NCI-H128 (cell line): ENCODE results near the gene AAK1.
"Not testable (repeated sequence)": the region's sequence is repeated elsewhere in the genome, so short reads cannot be mapped to it uniquely, and the experiment has no call there.

ENCODE experiments used
- DNase-seq: peaks from one replicate; lab custom pipeline; 2025; ENCODE audit not compliant: unreplicated experiment; lab: John Stamatoyannopoulos, UW

Gene AAK1

DNA sequence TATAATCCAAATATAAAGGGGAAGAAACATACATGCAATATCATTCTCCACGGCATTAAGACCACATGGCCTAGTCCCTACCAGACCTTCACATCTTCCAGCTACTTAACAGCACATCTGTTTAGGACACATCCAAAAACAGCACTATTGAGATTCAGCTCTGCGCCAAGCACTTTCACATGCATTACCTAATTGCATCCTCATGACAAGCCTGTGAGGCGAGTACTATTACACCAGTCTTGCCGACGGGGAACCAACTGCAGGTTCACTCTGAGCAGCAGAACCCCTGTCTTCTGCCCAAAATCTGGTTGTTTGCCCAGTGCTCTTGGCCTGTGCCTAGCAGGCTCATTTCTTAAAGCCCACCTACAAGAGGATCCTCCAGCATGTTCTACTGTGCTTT is 66.7 kb downstream of the AAK1 start:
- DNase-seq = no peak

DNA sequence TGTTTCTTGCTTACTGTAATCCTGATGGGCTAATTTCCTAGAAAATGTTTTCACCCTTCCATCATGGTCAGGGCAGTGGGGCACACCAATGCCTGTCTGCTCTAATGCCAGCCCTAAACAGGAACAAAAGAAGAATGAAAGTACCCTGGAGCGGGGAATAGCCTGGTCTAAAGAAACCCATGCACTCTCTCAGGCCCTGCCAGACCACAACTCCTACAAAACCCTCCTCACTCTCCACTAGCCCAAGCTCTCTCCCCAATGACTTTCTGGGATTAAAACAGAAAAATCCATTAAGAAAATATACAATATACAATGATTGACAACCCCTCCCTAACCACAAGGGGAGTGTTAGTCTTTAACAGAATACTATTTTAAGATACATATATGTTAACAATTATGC is 67.6 kb downstream of the AAK1 start:
- no peak for DNase-seq

- DNase-seq = not testable (repeated sequence)
These were observed 68.2 kb downstream of the AAK1 start for GRCh38 chr2:69575371-69575770.

GRCh38 chr2:69572641-69573040 is 70.9 kb downstream of the AAK1 start:
- no peak for DNase-seq

GRCh38 chr2:69571189-69571588 is 72.3 kb downstream of the AAK1 start:
- no peak for DNase-seq

GRCh38 chr2:69570474-69570873 is 73.1 kb downstream of the AAK1 start:
- no peak for DNase-seq

DNA sequence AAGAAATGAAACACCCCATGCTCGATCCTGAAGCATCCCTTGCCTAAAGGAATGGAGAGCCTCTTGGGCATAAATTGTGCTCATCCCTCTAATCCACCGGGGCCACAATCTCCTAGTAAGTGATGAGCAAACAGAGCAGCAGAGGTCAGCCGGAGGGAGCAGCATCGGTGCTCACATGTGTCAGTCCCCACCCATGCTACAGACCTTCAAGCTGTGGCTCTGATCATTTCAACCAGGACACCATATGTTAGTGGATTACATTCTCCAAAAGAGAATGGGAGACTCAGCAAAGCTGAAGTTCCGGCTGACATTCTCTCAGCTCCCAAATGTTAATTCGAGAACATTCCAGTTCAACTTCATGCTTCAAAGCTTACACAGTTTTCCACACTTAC is 75.6 kb downstream of the AAK1 start:
- no peak for DNase-seq

DNA sequence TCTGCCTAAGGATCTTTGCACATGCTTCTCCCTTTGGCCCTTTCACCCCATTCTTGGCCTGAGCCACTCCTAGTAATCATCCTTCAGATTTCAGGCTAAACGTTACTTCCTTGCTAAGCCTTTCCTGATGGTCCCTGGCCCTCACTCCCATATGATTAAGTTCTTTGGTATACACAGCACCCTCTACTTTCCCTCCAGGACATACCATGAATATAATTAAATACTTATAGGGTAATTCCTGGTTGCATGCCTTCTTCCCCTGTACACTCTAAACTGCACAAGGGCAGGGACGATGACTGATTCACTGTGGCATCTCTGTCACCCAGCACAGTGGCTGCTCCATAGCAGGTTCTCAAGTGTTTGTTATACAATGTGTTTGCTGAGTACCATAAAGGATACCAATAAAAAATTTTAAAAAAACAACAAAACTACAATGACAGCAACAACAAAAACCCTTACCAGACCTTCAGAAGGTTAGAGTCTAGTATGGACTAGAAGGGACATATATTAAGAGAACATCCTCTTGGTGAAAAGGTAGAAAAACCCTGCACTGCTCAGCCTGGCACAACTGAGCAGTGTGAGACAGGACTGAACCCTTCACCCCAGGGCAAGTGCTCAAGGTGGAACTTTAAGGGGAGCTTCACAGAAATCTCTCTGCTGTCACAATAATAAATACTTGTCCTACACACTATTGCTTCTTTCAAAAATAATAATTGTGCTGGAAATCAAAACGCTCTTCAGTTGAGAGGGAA is 76.2 kb downstream of the AAK1 start:
- DNase-seq = no peak

DNA sequence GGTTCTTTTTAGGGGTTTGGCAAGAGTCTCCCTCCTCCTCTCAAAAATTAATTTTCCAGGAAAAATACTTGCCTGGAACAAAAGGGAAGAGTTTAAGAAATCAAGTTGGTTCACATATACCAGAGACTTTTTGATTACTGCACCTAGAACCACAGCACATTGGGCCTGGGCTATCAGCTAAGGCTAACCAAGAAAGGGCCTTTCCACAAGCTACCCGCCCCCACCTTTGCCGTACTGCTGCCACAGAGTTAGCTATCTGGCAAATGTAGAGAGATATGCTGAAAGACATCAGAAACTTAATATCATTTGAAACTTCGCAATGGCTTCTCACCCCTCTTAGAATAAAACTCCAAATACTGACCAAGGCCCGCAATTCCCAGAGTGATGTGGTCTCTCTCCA is 76.9 kb downstream of the AAK1 start:
- no peak for DNase-seq

- DNase-seq = no peak
These were observed 78.1 kb downstream of the AAK1 start for GRCh38 chr2:69565431-69565839.

DNA sequence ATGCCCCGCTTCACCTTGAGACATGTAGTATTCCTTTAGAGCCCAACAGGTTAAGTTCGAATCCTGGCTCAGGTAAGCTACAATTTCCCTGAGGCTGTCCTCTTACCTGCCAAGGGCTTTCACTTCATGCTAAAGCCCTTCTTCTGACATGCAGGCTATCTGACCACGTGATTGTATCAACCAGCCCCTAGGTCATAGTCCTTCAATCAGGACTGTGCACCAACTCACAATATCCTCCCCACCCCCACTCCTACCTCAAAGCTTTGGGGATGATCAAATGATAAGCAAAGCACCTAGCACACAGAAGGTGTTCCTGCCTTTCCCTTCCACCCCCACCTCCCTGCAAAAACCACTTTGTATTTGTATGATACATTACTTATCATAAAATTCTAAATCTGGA is 78.9 kb downstream of the AAK1 start:
- no peak for DNase-seq

GRCh38 chr2:69563021-69563420 is 80.5 kb downstream of the AAK1 start:
- DNase-seq = no peak

DNA sequence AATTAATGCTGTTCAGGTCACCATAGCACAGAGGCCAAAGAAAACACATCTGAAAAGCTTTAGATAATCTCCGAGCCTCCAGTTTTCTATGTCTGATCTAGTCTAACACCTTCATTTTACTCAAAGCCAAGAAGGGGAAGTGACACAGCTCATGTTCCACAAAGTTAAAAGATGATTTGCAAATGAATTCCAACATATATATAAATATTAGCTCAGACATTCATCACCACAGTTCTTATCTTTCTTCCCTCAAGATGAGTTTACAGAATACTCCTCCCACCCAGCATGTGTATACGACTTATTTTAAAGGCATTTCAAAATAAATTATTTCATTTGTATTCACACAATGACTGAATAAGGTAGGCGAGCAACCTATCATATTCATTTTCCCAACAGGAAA is 82.4 kb downstream of the AAK1 start:
- no peak for DNase-seq

GRCh38 chr2:69560147-69560482 is 83.4 kb downstream of the AAK1 start:
- no peak for DNase-seq

- DNase-seq = no peak
These were observed 83.9 kb downstream of the AAK1 start for GRCh38 chr2:69559442-69560146.

- DNase-seq = no peak
These were observed 87.5 kb downstream of the AAK1 start for GRCh38 chr2:69556008-69556407.

DNA sequence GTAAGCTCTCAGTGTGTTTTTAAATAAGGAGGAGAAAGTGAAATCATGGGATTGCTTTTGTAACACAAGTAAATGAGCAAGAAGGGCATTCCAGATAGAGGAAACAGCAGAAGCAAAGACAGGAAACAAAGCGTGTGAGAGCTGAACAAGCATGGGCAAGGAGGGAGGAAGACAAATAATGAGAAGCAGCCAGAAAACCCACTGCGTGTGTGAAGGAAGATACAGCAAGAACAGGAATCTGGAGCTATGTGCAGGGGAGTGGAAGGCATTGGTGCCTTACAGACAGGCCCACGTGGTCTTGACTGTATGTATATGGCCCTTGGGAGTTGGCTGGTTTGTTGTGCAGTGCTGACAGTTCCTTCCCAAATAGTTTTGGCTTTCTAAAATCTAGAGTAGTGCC is 88.6 kb downstream of the AAK1 start:
- DNase-seq = no peak

GRCh38 chr2:69554568-69554967 is 89.0 kb downstream of the AAK1 start:
- DNase-seq = no peak

- no peak for DNase-seq
These were observed 89.5 kb downstream of the AAK1 start for GRCh38 chr2:69553991-69554390.

GRCh38 chr2:69550511-69550910 is 93.0 kb downstream of the AAK1 start:
- DNase-seq = not testable (repeated sequence)

DNA sequence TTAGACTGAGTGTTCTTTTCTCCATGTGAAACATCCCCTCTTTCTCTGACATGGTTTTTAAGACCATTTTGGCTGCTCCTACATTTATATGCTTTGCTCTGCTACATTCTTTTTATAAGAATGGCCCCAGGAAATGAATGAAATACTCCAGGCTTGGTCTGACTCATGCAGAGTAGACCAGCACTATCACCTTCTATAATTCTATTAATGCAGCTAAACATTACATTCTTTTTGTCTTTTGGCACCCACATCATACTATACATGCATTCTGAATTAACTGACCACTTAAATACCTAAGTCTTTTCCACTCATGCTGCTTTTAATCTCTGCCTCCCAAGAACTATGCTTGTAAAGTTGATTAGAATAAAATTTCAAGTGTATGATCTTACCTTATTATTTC is 94.1 kb downstream of the AAK1 start:
- no peak for DNase-seq

DNA sequence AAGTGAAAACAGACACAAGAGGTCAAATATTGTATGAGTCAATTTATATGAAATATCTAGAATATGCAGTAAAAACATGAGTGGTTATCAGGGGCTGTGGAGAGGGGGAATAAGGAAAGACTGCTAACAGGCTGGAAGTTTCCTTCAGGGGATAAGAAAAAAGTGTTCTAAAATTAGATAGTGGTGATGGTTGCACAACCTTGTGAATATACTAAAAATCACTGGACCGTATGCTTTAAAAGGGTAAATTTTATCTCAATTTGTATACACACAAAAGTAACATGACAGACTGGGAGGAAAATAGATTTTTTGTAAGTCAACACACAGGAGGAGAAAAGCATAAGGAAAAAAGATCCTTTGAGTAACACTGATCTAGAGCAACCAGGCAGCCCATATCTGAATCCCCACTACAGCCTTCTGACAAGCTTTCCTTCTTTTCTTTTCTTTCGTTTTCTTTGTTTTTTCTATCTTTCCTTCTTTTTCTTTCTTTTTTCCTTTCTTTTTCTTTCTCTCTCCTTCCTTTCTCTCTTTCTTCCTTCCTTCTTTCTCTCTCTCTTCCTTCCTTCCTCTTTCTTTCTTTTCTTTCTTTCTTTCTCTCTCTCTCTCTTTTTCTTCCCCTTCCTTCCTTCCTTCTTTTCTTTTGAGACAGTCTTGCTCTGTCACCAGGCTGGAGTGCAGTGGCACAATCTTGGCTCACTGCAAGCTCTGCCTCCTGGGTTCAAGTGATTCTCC is 95.4 kb downstream of the AAK1 start:
- DNase-seq = no peak
